ENCODE data around the gene KATNAL2.
A peak's percentile ranks its signal among the peaks of the same experiment; 100 is the strongest.

The KATNAL2 gene

GRCh38 chr18:47121146-47121545 is 203.7 kb downstream of the KATNAL2 start:
- no peak for TF ChIP-seq SP1 (IDR thresholded peaks at IDR 0.05)
- no peak for TF ChIP-seq FOXK2 (IDR thresholded peaks at IDR 0.05)
- TF ChIP-seq ARNT (IDR thresholded peaks at IDR 0.05) = no peak
- TF ChIP-seq FOXA1 (IDR thresholded peaks at IDR 0.05) = no peak
- TF ChIP-seq PKNOX1 (IDR thresholded peaks at IDR 0.05) = no peak
- TF ChIP-seq SUZ12 (IDR thresholded peaks at IDR 0.05) = no peak
- TF ChIP-seq LEF1 (IDR thresholded peaks at IDR 0.05; ENCODE audit: borderline replicate concordance) = no peak
- TF ChIP-seq ELF4 (IDR thresholded peaks at IDR 0.05) = no peak
- no peak for TF ChIP-seq CTBP1 (IDR thresholded peaks at IDR 0.05; ENCODE audit: borderline replicate concordance)
- no peak for TF ChIP-seq HDGF (IDR thresholded peaks at IDR 0.05; ENCODE audit: borderline replicate concordance)
- TF ChIP-seq TARDBP (IDR thresholded peaks at IDR 0.05) = no peak
- TF ChIP-seq BHLHE40 (IDR thresholded peaks at IDR 0.05; ENCODE audit: borderline replicate concordance) = no peak
- TF ChIP-seq L3MBTL2 (conservative IDR thresholded peaks at IDR 0.05) = no peak
- no peak for TF ChIP-seq ZNF384 (IDR thresholded peaks at IDR 0.05)
- no peak for TF ChIP-seq NFRKB (IDR thresholded peaks at IDR 0.05)
- no peak for TF ChIP-seq FOXM1 (IDR thresholded peaks at IDR 0.05; ENCODE audit: borderline replicate concordance)
- CTCF ChIA-PET = no interaction called here

GRCh38 chr18:47141289-47141688 is 223.9 kb downstream of the KATNAL2 start:
- DNase-seq (ENCODE audit: extremely low spot score) = no peak
- POLR2A ChIA-PET = interaction anchor here (1.3 kb wide), 1 partner anchor 9 kb away, joined by 4 read pairs; the partner anchor contains the start of gene HDHD2
- TF ChIP-seq BHLHE40 (IDR thresholded peaks at IDR 0.05; ENCODE audit: borderline replicate concordance) (no peak), HDGF (IDR thresholded peaks at IDR 0.05; ENCODE audit: borderline replicate concordance) (no peak), NFRKB (IDR thresholded peaks at IDR 0.05) (no peak), ZNF384 (IDR thresholded peaks at IDR 0.05) (no peak), FOXM1 (IDR thresholded peaks at IDR 0.05; ENCODE audit: borderline replicate concordance) (no peak), CTBP1 (IDR thresholded peaks at IDR 0.05; ENCODE audit: borderline replicate concordance) (no peak), PKNOX1 (IDR thresholded peaks at IDR 0.05) (no peak)
- CTCF ChIA-PET = no interaction called here

More at GRCh38 chr18:47121146-47121545, 203.7 kb downstream of the KATNAL2 start:
- POLR2A ChIA-PET = no interaction called here
- no peak for DNase-seq (ENCODE audit: extremely low spot score)

DNA sequence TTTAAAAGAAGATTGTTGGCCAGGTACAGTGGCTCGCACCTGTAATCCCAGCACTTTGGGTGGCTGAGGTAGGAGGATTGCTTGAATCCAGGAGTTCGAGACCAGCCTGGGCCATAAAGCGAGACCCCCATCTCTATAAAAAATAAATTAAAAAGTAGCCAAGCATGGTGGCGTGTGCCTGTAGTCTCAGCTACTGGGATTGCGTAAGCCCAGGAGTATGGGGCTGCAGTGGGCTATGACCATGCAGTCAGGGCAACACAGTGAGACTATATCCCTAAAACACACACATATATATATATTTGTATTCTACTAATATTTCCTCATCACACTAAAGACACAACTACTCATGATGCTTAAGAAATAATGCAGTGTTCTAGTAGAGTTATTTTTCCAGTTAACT is 225.8 kb downstream of the KATNAL2 start:
- no peak for DNase-seq (ENCODE audit: extremely low spot score)
- POLR2A ChIA-PET = no interaction called here
- CTCF ChIA-PET = no interaction called here
- no peak for TF ChIP-seq BHLHE40 (IDR thresholded peaks at IDR 0.05; ENCODE audit: borderline replicate concordance)

DNA sequence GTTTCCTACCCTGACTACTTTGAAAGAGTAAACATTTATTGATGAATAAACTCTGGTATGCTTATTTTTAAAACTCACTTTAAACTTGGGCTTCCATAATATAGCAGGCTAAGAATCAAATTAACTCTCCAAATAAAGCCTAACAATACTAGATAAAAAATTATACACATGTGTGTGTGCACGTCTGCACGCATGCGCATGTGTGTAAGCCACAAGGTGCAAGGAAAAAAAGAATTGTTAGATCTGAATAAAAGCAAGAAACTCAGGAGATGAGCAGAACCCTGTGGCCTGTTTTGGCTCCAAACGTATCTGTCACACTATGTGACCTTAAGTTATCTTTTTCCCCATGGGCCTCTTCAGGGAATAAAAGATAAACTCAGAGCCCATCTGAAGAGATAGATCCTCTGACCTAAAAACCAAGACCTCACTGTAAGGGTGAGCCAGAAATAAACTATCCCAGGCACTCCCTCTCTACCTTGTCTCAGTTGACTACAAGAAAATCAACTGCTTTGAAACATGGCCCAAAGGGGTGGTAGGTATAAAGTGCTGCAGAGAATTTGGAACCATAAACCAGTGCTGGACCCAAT is 226.6 kb downstream of the KATNAL2 start:
- DNase-seq (ENCODE audit: extremely low spot score) = no peak
- ChIA-PET POLR2A (no interaction called here), CTCF (no interaction called here)
- TF ChIP-seq SP1 (IDR thresholded peaks at IDR 0.05) (no peak), PKNOX1 (IDR thresholded peaks at IDR 0.05) (no peak), HDGF (IDR thresholded peaks at IDR 0.05; ENCODE audit: borderline replicate concordance) (no peak), TARDBP (IDR thresholded peaks at IDR 0.05) (no peak), NFRKB (IDR thresholded peaks at IDR 0.05) (no peak), LEF1 (IDR thresholded peaks at IDR 0.05; ENCODE audit: borderline replicate concordance) (no peak)

- DNase-seq (ENCODE audit: extremely low spot score) = no peak
- CTCF ChIA-PET = no interaction called here
- TF ChIP-seq ELF4 (IDR thresholded peaks at IDR 0.05) = no peak
- TF ChIP-seq LEF1 (IDR thresholded peaks at IDR 0.05; ENCODE audit: borderline replicate concordance) = no peak
- TF ChIP-seq FOXA1 (IDR thresholded peaks at IDR 0.05) = no peak
- TF ChIP-seq PKNOX1 (IDR thresholded peaks at IDR 0.05) = no peak
- no peak for TF ChIP-seq CTBP1 (IDR thresholded peaks at IDR 0.05; ENCODE audit: borderline replicate concordance)
- TF ChIP-seq SUZ12 (IDR thresholded peaks at IDR 0.05) = no peak
- TF ChIP-seq FOXM1 (IDR thresholded peaks at IDR 0.05; ENCODE audit: borderline replicate concordance) = no peak
- no peak for TF ChIP-seq FOXK2 (IDR thresholded peaks at IDR 0.05)
- TF ChIP-seq TARDBP (IDR thresholded peaks at IDR 0.05) = no peak
- TF ChIP-seq SP1 (IDR thresholded peaks at IDR 0.05) = no peak
- no peak for TF ChIP-seq ZNF384 (IDR thresholded peaks at IDR 0.05)
- no peak for TF ChIP-seq HDGF (IDR thresholded peaks at IDR 0.05; ENCODE audit: borderline replicate concordance)
- POLR2A ChIA-PET = no interaction called here
Observed at GRCh38 chr18:47146206-47146605, 228.8 kb downstream of the KATNAL2 start.

- POLR2A ChIA-PET = interaction anchor here (0.6 to 2.3 kb wide), 16 partner anchors 8 to 743 kb away, joined by 3 to 14 read pairs (median 4); no protein-coding TSS in a partner anchor
- no peak for TF ChIP-seq FOXM1 (IDR thresholded peaks at IDR 0.05; ENCODE audit: borderline replicate concordance)
- TF ChIP-seq L3MBTL2 (conservative IDR thresholded peaks at IDR 0.05) = no peak
- no peak for TF ChIP-seq HDGF (IDR thresholded peaks at IDR 0.05; ENCODE audit: borderline replicate concordance)
- TF ChIP-seq FOXK2 (IDR thresholded peaks at IDR 0.05) = no peak
- TF ChIP-seq LEF1 (IDR thresholded peaks at IDR 0.05; ENCODE audit: borderline replicate concordance) = no peak
- TF ChIP-seq NFRKB (IDR thresholded peaks at IDR 0.05) = no peak
- no peak for TF ChIP-seq TARDBP (IDR thresholded peaks at IDR 0.05)
- CTCF ChIA-PET = interaction anchor here (1.0 to 1.2 kb wide), 2 partner anchors 75 to 605 kb away, joined by 3 read pairs; no protein-coding TSS in a partner anchor
- peak; percentile 4 for DNase-seq (ENCODE audit: extremely low spot score)
Observed at GRCh38 chr18:47149457-47150028, 232.1 kb downstream of the KATNAL2 start.
